ENCODE data around the gene RALGPS1.

GRCh38 chr9:127066060-127066850 lies 151.7 kb downstream of the RALGPS1 start:
- no peak for TF ChIP-seq CTCF (conservative IDR thresholded peaks at IDR 0.05)
- no peak for TF ChIP-seq ZFX (IDR thresholded peaks at IDR 0.05)
